ENCODE measurements around the gene NEURL1B. TPM values are rescaled to one million over a fixed set of nuclear protein-coding genes. Genes with fewer than 3 reads are reported as not detected.

The NEURL1B gene
- polyA plus RNA-seq, 1 donor (not counting 4 experiments of a cell fraction or from before 2014, with no cell fraction given), result 0.43 TPM

DNA sequence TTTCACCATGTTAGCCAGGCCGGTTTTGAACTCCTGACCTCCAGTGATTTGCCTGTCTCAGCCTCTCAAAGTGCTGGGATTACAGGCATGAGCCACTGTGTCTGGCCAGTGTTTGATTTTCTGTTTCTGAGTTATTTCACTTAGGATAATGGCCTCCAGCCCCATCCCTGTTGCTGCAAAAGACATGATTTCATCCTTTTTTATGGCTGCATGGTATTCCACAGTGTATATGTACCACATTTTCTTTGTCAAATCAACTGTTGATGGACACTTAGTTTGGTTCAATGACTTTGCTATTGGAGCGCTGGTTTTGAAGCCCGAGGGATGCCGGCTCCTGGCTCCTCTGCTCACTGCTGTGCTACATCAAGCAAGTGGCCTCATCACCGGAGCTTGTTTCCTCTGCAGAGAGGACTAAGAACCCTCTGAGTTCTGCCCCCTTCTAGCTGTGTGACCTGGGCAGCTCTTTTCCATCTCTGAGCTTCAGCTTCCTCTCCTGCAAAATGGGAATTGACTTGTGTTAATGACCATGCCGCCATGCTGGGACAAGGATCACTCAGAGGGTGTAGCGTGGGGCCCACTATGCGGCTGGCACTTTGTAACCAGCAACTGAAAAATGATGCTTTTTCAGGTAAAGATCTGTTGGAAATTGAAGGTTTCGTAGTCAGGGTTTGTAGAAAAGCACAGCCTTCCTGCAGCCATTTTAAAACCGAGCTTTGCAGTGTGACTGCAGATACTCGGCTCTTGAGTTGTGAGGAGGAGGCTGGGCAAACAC, 4.6 kb upstream of the NEURL1B start:
- dilution Hi-C loops (cut with MboI; ENCODE audit: extremely low pct_ligation_motif_present, low sequenced_read_pairs), result no loop called here
- no peak for TF ChIP-seq EZH2 (IDR thresholded peaks at IDR 0.05; ENCODE audit: low read length)
- TF ChIP-seq, protein P1, sequence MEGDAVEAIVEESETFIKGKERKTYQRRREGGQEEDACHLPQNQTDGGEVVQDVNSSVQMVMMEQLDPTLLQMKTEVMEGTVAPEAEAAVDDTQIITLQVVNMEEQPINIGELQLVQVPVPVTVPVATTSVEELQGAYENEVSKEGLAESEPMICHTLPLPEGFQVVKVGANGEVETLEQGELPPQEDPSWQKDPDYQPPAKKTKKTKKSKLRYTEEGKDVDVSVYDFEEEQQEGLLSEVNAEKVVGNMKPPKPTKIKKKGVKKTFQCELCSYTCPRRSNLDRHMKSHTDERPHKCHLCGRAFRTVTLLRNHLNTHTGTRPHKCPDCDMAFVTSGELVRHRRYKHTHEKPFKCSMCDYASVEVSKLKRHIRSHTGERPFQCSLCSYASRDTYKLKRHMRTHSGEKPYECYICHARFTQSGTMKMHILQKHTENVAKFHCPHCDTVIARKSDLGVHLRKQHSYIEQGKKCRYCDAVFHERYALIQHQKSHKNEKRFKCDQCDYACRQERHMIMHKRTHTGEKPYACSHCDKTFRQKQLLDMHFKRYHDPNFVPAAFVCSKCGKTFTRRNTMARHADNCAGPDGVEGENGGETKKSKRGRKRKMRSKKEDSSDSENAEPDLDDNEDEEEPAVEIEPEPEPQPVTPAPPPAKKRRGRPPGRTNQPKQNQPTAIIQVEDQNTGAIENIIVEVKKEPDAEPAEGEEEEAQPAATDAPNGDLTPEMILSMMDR (optimal IDR thresholded peaks at IDR 0.05 in 1 of 3, IDR thresholded peaks at IDR 0.05 in 1 of 3, conservative IDR thresholded peaks at IDR 0.05 in 1 of 3; ENCODE audit: extremely low read depth in 1 of 3, insufficient read depth in 2 of 3, low read length in 3 of 3), result no peak
- Histone ChIP-seq H2AFZ (ENCODE audit: control insufficient read depth, low read length) (no peak overlapping the region), H3K9me3 (ENCODE audit: control insufficient read depth, low read depth, low read length) (no peaks in the 10 kb centered on the region), H3K4me3 (ENCODE audit: control insufficient read depth in 2 of 3, extremely low read depth in 1 of 3, insufficient read depth in 2 of 3, low read depth in 1 of 3, low read length in 3 of 3) (no peak overlapping the region), H3K9ac (ENCODE audit: control insufficient read depth, extremely low read depth, insufficient read depth, low read length) (no peak overlapping the region), H3K27ac (ENCODE audit: control insufficient read depth, insufficient read depth, low read length) (no peak overlapping the region), H3K27me3 (ENCODE audit: control insufficient read depth, extremely low read depth, insufficient read depth, low read length) (peaks cover 8% of the 10 kb centered on the region), H3K36me3 (ENCODE audit: control insufficient read depth in 2 of 2, extremely low read depth in 1 of 2, insufficient read depth in 2 of 2, low read length in 2 of 2) (no peaks in the 10 kb centered on the region), H3K4me1 (ENCODE audit: control insufficient read depth, extremely low read depth, insufficient read depth, low read length) (peaks cover 18% of the 10 kb centered on the region), H3K9me1 (ENCODE audit: control insufficient read depth, extremely low read depth, insufficient read depth, low read length) (no peaks in the 10 kb centered on the region), H3K79me2 (ENCODE audit: control insufficient read depth, insufficient read depth, low read length) (no peaks in the 10 kb centered on the region), H4K20me1 (ENCODE audit: control insufficient read depth, extremely low read depth, insufficient read depth, low read length) (no peaks in the 10 kb centered on the region), H3K4me2 (ENCODE audit: control insufficient read depth, extremely low read depth, insufficient read depth, low read depth, low read length) (peak overlapping the region; percentile 74)
- FAIRE-seq (no peak), DNase-seq (ENCODE audit: low read depth, low spot score) (no peak)

DNA sequence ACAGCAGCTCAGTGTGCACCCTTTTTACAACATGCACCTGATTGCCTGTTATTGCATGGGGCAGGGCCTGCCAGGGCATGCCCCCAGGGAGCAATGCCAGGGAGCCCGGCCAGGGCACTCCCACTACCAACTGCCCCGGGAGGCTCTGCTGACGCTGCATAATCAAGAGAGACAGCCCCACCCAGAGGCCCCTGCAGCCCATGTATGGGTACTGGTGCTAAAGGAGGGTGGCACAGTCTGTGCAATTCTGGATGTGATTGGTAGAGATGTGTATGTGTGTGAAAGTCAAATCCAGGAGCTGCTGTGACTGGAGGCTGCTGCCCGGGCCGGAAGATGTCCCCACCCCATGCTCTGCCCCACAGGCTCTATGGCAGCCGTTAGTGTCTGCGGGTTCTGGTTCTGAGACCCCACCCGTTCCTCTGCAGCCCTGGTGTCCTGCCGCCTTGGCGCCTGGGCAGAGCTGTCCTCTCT, 3.9 kb upstream of the NEURL1B start:
- dilution Hi-C loops (cut with MboI; ENCODE audit: extremely low pct_ligation_motif_present, low sequenced_read_pairs), result no loop called here
- H3K27ac ChIP-seq (ENCODE audit: control insufficient read depth, insufficient read depth, low read length), result no peak overlapping the region
- H4K20me1 ChIP-seq (ENCODE audit: control insufficient read depth, extremely low read depth, insufficient read depth, low read length), result no peaks in the 10 kb centered on the region
- H3K9ac ChIP-seq (ENCODE audit: control insufficient read depth, extremely low read depth, insufficient read depth, low read length), result no peak overlapping the region
- H3K4me3 ChIP-seq (ENCODE audit: control insufficient read depth in 2 of 3, extremely low read depth in 1 of 3, insufficient read depth in 2 of 3, low read depth in 1 of 3, low read length in 3 of 3), result peak overlapping the region in 1 of 3 experiments; percentile 19
- H3K4me1 ChIP-seq (ENCODE audit: control insufficient read depth, extremely low read depth, insufficient read depth, low read length), result peaks cover 18% of the 10 kb centered on the region
- no peaks in the 10 kb centered on the region for H3K36me3 ChIP-seq (ENCODE audit: control insufficient read depth in 2 of 2, extremely low read depth in 1 of 2, insufficient read depth in 2 of 2, low read length in 2 of 2)
- DNase-seq (ENCODE audit: low read depth, low spot score) (peak; percentile 13), FAIRE-seq (peak; percentile 84)
- H2AFZ ChIP-seq (ENCODE audit: control insufficient read depth, low read length), result peak overlapping the region; percentile 66
- TF ChIP-seq, protein P1 (optimal IDR thresholded peaks at IDR 0.05 in 1 of 3, IDR thresholded peaks at IDR 0.05 in 1 of 3, conservative IDR thresholded peaks at IDR 0.05 in 1 of 3; ENCODE audit: extremely low read depth in 1 of 3, insufficient read depth in 2 of 3, low read length in 3 of 3), result no peak
- TF ChIP-seq EZH2 (IDR thresholded peaks at IDR 0.05; ENCODE audit: low read length), result no peak
- no peaks in the 10 kb centered on the region for H3K79me2 ChIP-seq (ENCODE audit: control insufficient read depth, insufficient read depth, low read length)
- peaks cover 13% of the 10 kb centered on the region for H3K27me3 ChIP-seq (ENCODE audit: control insufficient read depth, extremely low read depth, insufficient read depth, low read length)
- H3K9me3 ChIP-seq (ENCODE audit: control insufficient read depth, low read depth, low read length), result no peaks in the 10 kb centered on the region
- H3K9me1 ChIP-seq (ENCODE audit: control insufficient read depth, extremely low read depth, insufficient read depth, low read length), result no peaks in the 10 kb centered on the region
- H3K4me2 ChIP-seq (ENCODE audit: control insufficient read depth, extremely low read depth, insufficient read depth, low read depth, low read length), result peak overlapping the region; percentile 74

Data from keratinocyte (primary cell).